Activated naive CD8-positive, alpha-beta T cell (primary cell): Measurements from ENCODE around the gene PSD2.
"Not testable (repeated sequence)": the region's sequence is repeated elsewhere in the genome, so short reads cannot be mapped to it uniquely, and the experiment has no call there.

Experiments used
- H3K27ac Mint-ChIP-seq: one replicate; pipeline ENCODE4 v1.8.0; 2021; ENCODE audit warnings: mixed read lengths
- H3K27me3 Mint-ChIP-seq: one replicate; pipeline ENCODE4 v1.8.0; 2021; ENCODE audit warnings: mixed read lengths
- H3K36me3 Mint-ChIP-seq: one replicate; pipeline ENCODE4 v1.8.0; 2021; ENCODE audit warnings: mixed read lengths
- H3K4me1 Mint-ChIP-seq: one replicate; pipeline ENCODE4 v1.8.0; 2021; ENCODE audit warnings: low read depth, mixed read lengths
- H3K4me3 Mint-ChIP-seq: one replicate; pipeline ENCODE4 v1.8.0; 2021; ENCODE audit warnings: mild to moderate bottlenecking, mixed read lengths
- H3K9me3 Mint-ChIP-seq: one replicate; pipeline ENCODE4 v1.8.0; 2021; ENCODE audit warnings: low read depth, mixed read lengths

The PSD2 gene

DNA sequence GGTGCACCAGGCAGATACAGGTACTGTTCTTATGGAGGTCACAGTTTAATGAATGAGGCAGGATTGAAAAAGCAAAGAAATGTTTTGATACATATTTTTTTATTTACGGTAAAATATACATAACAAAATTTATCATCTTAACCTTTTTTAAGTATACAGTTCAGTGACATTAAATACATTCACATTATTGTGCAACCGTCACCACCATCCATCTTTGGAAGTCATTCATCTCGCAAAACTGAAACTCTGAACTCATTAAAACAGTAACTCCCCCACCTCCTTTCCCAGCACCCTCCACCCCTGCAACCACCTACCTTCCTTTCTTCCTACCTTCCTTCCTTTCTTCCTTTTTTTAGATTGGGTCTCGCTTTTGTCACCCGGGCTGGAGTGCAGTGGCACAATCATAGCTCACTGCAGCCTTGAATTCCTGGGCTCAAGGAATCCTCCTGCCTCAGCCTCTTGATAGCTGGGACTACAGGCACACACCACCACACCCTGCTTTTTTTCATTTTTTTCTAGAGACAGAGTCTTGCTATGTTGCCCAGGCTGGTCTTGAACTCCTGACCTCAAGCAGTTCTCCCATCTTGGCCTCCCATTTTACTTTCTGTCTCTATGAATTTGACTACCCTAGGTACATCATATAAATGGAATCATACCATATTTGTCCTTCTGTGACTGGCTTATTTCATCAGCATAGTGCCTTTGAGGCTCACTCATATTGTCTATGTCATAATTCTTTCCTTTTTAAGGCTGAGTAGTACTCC lies 22.5 kb upstream of the PSD2 start:
- H3K27me3 Mint-ChIP-seq: peaks cover 2% of the 10 kb centered on the region
- H3K36me3 Mint-ChIP-seq: no peaks in the 10 kb centered on the region
- no peak overlapping the region for H3K27ac Mint-ChIP-seq
- no peaks in the 10 kb centered on the region for H3K4me1 Mint-ChIP-seq
- no peak overlapping the region for H3K4me3 Mint-ChIP-seq
- H3K9me3 Mint-ChIP-seq: no peaks in the 10 kb centered on the region

DNA sequence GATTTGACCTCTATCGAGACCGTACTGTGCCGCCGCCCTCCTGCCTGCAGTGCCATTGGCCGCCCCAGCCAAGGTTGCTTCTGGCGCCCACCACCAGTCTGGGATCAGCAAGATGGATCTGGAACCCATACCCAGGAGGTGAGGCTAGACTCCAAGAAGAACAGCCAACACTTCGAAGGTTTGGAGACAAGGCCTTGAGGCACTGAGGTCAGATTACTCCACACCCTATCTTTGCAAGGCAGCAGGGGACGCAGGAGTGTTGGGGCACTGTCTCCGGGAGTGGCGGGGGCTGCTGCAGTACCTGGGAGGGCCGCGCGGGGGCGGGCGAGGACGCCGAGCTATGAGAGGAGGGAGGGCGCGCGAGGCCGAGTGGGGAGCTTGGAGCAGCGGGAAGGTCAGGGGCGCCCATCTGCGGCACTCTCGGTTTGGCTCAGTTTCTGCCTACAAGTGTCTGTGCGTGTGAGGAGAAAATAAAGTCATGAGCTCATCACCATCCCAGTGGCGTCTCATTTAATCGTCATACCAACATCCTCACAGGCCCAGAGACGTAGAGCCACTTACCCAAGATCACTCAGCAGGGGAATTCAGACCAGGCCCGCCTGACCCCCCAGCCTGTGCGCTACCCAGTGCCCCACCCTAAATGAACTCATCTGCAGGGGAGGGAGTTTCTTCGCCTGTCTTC lies 20.5 kb upstream of the PSD2 start:
- Mint-ChIP-seq H3K4me1 (no peaks in the 10 kb centered on the region), H3K9me3 (no peaks in the 10 kb centered on the region), H3K36me3 (no peaks in the 10 kb centered on the region), H3K4me3 (no peak overlapping the region), H3K27me3 (peaks cover 4% of the 10 kb centered on the region), H3K27ac (no peak overlapping the region)

DNA sequence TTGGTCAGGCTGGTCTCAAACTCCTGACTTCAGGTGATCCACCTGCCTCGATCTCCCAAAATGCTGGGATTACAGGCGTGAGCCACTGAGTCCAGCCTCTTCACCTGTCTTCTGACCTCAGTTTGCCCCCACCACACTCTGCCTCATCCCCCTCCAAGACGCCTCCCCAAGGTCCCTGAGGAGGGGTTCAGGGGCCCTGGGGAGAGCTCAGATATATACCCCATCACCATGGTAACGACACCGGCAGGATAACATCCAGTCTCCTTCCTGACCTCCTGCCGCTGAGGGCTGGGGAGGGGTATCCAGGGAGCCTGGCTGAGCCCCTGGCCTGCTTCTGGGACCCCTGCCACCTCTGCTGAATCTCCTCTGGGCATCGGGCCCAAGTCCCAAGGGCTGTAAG lies 19.7 kb upstream of the PSD2 start:
- Mint-ChIP-seq H3K4me3 (no peak overlapping the region), H3K4me1 (no peaks in the 10 kb centered on the region), H3K9me3 (no peaks in the 10 kb centered on the region), H3K27me3 (peaks cover 4% of the 10 kb centered on the region), H3K27ac (no peak overlapping the region), H3K36me3 (no peaks in the 10 kb centered on the region)

DNA sequence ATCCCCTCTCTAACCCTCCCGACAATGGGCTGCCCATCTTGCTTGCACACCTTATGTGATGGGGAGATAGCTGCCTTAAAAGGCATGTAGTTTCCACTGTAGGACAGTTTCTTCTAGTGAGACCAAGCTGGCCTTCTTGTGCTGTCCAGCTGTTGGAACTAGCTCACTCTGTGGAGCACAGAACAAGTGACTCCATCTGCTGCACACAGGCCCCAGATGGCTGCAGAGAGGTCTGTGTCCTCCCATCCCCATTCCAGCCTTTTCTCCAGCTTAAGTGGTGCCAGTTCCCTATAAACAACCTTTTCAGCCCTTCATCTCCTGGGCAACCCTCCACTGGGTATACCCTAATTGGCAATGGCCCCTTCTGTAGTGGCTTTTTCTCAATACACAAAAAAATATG lies 18.7 kb upstream of the PSD2 start:
- Mint-ChIP-seq H3K27ac (no peak overlapping the region), H3K4me3 (no peak overlapping the region), H3K36me3 (no peaks in the 10 kb centered on the region), H3K9me3 (no peaks in the 10 kb centered on the region), H3K27me3 (peaks cover 4% of the 10 kb centered on the region), H3K4me1 (no peaks in the 10 kb centered on the region)

DNA sequence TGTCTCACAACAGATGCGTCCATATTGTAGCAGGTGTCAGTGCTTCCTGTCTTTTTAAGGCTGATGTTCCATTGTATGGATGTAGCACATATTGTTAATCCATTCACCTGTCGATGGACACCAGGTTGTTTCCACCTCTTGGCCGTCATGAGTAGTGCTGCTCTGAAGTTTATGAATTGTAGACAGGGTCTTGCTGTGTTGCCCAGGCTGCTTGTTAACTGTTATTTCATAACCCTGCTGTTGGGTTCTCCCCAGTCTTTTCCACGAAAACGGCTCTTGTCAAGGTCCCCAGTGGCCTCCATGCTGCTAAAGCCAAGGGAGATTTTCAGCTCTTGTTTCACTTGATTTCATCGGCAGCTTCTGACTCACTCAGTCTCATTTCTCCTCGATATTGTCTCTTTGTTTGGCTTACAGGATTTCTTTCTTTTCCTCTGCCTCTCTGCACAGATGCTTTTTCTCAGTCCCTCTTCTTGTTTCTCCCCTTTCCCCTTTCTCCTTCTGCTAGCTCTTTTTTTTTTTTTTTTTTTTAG lies 12.1 kb upstream of the PSD2 start:
- Mint-ChIP-seq H3K27me3 (peaks cover 6% of the 10 kb centered on the region), H3K36me3 (no peaks in the 10 kb centered on the region), H3K9me3 (no peaks in the 10 kb centered on the region), H3K4me3 (no peak overlapping the region), H3K4me1 (no peaks in the 10 kb centered on the region), H3K27ac (no peak overlapping the region)

DNA sequence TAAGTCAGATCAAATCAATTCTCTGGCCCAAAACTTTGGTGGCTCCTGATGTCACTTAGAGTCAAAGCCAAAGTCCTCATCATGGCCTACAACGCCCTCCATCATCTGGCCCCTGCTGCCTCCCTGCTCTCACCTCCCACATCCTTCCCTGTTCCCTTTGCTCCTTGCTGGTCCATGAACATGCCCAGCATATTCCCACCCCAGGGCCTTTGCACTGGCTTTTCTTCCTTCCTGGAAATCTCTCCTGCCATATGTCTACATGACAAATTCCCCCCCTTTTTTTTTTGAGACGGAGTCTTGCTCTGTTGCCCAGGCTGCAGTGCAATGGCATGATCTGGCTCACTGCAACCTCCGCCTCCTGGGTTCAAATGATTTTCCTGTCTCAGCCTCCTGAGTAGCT lies 11.1 kb upstream of the PSD2 start:
- Mint-ChIP-seq H3K9me3 (no peaks in the 10 kb centered on the region), H3K27me3 (peaks cover 5% of the 10 kb centered on the region), H3K36me3 (no peaks in the 10 kb centered on the region), H3K4me3 (no peak overlapping the region), H3K4me1 (no peaks in the 10 kb centered on the region), H3K27ac (no peak overlapping the region)

DNA sequence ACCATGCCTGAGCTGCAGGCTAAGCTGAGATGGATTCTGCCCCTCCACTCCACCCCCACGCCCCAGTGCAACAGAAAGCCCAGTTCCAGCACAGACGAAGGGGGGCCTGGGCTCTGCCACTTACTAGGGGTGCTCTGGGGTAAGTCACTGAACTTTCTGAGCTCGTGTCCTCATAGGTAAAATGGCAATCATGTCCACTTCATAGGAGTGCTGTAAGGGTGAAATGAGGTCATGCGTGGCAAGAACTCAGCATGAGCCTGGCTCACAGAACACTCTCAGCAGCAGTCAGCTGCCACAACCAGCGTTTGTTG lies 8.4 kb upstream of the PSD2 start:
- Mint-ChIP-seq H3K36me3 (no peaks in the 10 kb centered on the region), H3K9me3 (no peaks in the 10 kb centered on the region), H3K4me1 (no peaks in the 10 kb centered on the region), H3K4me3 (no peak overlapping the region), H3K27me3 (peaks cover 7% of the 10 kb centered on the region), H3K27ac (no peak overlapping the region)

DNA sequence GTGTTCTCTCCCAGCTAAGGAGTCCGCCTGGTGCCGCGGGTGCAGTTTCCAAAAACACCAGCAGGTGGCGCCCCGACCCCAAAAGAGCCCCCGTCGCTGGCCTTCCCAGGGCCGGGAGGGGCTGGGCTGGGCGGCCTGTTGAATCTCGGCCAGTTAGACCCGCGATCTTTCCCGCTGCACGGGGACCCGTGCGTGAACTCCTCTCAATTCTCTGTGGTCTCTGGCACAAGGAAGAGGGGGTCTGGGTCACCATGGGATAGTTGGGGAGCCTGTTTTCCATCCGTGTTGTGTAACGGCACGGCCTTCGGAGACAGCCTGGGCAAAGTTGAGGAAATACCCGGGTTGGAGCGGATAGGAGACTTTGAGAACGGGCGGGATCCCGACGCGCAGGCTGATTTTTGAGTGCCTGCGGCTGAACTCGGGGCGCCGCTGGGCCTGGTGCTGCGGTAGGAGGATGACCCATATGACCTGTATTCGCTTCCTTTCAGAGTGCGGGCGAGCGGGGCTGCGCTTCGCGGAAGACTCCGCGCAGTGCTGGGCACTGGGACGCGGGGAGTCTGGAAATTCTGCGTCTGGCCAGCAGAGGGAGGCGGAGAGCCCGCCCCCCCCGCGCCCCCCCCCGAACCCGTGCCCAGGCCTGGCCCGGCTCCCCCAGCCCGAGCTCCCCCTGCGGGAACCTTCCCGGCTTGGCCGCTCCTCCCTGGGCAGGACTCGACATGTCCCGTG lies 7.9 kb upstream of the PSD2 start:
- Mint-ChIP-seq H3K36me3 (no peaks in the 10 kb centered on the region), H3K4me1 (no peaks in the 10 kb centered on the region), H3K27ac (no peak overlapping the region), H3K4me3 (peak overlapping the region; percentile 84), H3K9me3 (no peaks in the 10 kb centered on the region), H3K27me3 (peaks cover 7% of the 10 kb centered on the region)

DNA sequence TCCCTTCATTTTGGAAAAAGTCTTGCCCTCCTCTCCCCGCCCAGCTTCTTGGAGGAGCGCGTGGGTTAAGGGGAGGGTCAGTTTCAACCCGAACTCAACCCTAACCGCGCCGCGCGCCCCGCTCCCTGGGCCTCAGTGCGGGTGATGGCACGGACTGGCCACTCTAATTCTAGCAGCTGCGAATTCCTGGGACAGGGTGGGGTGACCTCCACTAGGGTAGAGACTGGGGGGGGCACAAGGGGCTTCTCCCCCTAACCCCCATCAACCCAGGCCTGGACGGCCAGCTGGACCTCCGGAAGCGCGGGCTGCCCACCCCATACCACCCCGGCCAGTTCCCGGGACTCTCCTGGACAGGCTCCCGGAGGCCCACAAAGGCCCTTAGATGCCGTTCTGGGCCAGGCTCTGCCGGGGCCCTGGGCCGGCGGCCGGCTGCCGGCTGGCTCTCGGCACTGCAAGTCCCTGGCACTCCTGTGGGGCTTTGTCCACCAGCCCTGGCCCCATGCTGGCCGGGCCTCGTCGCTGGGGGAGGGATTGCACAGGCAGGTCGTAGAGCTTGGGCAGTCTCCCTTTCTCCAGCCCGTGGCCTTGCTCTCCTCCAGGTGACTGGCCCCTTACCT lies 7.2 kb upstream of the PSD2 start:
- Mint-ChIP-seq H3K27me3 (peaks cover 7% of the 10 kb centered on the region), H3K36me3 (no peaks in the 10 kb centered on the region), H3K4me3 (peak overlapping the region; percentile 20), H3K27ac (no peak overlapping the region), H3K4me1 (no peaks in the 10 kb centered on the region), H3K9me3 (no peaks in the 10 kb centered on the region)

DNA sequence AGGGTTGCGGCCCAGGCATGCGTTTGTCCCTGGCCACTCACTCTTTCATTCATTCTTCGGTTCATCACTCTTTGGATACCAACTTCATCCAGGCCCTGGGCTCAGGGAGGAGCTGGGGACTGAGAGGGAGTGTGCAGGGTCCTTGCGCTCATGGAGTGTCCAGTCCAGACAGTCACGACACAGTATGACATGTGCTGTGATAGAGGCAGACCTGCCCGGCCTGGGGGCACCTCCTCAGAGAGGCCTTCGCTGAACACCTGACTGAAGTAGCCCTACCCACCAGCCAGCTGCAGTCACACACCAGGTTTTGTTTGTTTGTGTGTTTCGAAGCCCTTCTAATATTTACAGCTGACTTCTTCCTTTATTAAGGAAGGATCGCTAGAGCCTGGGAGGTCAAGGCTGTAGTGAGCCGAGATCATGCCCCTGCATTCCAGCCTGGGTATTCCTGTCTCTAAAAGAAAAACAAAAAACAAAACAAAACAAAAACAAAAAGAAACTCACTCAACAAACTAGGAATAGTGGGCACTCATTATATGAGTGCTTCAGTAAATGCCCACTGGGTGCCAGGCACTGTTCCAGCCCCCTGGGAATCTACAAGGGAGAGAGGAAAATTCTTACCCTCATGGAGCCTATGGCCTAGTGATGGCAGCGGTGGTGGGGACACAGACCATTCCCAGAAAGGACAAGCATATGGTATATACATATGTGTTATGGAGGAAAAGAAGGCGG lies 6.3 kb upstream of the PSD2 start:
- no peak overlapping the region for H3K27ac Mint-ChIP-seq
- H3K9me3 Mint-ChIP-seq: no peaks in the 10 kb centered on the region
- H3K4me1 Mint-ChIP-seq: no peaks in the 10 kb centered on the region
- peak overlapping the region; percentile 64 for H3K4me3 Mint-ChIP-seq
- peaks cover 11% of the 10 kb centered on the region for H3K27me3 Mint-ChIP-seq
- H3K36me3 Mint-ChIP-seq: no peaks in the 10 kb centered on the region

DNA sequence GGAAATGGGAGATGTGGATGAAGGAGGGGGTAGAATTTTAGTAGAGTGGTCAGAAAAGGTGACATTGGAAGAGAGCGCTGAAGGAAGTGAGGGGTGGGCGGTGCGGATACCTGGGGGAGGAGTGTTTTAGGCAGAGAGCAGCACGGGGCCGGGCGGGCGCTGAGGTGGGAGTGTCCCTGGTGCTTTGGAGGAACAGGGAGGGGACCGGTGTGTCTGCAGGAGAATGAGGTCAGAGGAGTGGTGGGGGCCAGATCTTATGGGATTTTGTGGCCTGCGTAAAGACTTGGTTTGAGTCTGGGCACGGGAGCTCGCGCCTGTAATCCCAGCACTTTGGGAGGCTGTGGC lies 5.8 kb upstream of the PSD2 start:
- no peak overlapping the region for H3K4me3 Mint-ChIP-seq
- peaks cover 13% of the 10 kb centered on the region for H3K27me3 Mint-ChIP-seq
- H3K9me3 Mint-ChIP-seq: no peaks in the 10 kb centered on the region
- H3K4me1 Mint-ChIP-seq: peaks cover 1% of the 10 kb centered on the region
- H3K27ac Mint-ChIP-seq: no peak overlapping the region
- H3K36me3 Mint-ChIP-seq: no peaks in the 10 kb centered on the region

DNA sequence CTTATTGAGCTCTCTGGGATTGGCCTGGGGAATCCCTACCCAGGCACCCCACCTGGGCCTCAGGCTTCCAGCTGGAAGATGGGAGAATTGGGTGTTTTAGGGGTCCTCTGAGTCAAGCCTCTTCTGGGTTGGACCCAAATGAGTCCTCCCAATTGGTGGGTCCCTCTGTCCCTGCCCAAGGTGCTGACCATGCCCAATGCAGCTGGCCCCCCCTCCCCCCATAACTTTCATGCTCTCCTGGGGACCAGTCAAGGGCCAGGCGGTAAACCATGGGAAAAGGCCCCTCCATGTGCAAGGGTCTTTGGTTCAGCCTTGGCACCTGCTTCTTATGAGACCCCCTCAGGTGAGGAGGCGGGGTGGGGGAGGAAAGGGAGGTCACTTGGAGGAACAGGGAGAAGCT lies 3.4 kb upstream of the PSD2 start:
- Mint-ChIP-seq H3K4me3 (no peak overlapping the region), H3K9me3 (no peaks in the 10 kb centered on the region), H3K4me1 (peaks cover 3% of the 10 kb centered on the region), H3K27ac (no peak overlapping the region), H3K27me3 (peaks cover 17% of the 10 kb centered on the region), H3K36me3 (no peaks in the 10 kb centered on the region)

DNA sequence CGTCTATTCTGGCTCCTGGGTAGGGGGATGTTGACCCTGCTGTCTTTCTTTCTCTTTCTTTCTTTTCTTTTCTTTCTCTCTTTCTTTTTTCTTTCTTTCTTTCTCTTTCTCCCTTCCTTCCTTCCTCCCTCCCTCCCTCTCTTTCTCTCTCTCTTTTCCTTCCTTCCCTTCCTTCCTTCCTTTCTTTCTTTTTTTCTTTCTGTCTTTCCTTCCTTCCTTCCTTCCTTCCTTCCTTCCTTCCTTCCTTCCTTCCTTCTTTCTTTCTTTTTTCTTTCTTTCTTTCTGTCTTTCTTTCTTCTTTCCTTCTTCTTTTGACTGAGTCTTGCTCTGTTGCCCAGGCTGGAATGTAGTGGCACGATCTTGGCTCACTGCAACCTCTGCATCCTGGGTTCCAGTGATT lies 3.0 kb upstream of the PSD2 start:
- not testable (repeated sequence) for H3K4me3 Mint-ChIP-seq, H3K27ac Mint-ChIP-seq, H3K9me3 Mint-ChIP-seq, H3K36me3 Mint-ChIP-seq, H3K4me1 Mint-ChIP-seq
- peaks cover 20% of the 10 kb centered on the region for H3K27me3 Mint-ChIP-seq

DNA sequence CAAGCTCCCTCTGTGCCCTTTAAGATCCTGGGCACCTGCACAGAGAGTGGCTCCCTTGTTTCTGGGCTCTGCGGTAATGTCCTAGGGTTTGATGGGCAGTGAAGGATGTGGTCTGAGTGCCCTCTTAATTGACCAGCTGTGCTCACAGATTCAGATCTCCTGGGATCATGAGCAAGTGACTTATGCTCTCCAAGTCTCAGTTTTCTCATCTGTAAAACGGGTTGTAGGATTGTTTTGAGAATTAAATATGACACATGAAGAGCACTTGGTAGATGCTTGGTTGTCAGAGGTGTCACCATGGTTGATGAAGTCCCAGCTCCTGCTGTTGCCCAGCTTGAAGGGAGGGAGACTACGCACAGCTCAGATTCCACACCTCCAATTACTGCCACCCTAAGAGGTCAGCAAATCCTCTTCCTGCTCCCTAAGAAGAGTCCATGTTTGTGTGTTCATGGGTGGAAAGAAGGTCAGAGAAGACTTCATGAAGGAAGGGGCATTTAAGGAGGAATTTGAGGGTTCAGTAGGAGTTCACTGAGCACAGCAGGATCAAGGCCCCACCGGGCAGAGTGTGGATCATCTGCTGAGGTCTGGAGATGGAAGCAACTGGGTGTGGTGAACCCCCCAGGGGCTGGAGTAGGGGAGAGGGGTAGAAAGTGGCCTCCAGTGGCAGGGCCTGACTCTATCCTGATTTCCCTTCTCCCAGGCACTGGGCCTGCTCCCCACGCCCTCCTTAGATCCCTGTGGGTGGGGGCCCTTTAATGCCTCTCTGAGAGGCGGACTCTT lies 1.4 kb upstream of the PSD2 start:
- Mint-ChIP-seq H3K9me3 (no peaks in the 10 kb centered on the region), H3K27me3 (peaks cover 30% of the 10 kb centered on the region), H3K27ac (no peak overlapping the region), H3K4me1 (peaks cover 3% of the 10 kb centered on the region), H3K36me3 (no peaks in the 10 kb centered on the region), H3K4me3 (peak overlapping the region; percentile 74)
